Keratinocyte (primary cell): ENCODE data around the gene VASN. TPM values are rescaled to one million over a fixed set of nuclear protein-coding genes. Genes with fewer than 3 reads are reported as not detected.

Experiments
- DNase-seq: peaks from one replicate; pipeline ENCODE4 v3.0.0-alpha.2; 2011; ENCODE audit warnings: low read depth, missing footprints, low spot score
- FAIRE-seq: peaks from 2 replicates; lab custom pipeline; 2011; peaks lifted over from hg19 to GRCh38; lab: Jason Lieb, UNC
- H2AFZ ChIP-seq: 2 replicates; pipeline ENCODE4 v1.6.0; 2012; ENCODE audit warnings: low read length, control low read depth, inconsistent platforms; ENCODE audit not compliant: control insufficient read depth
- H3K27ac ChIP-seq: 2 replicates; pipeline ENCODE4 v1.5.1; 2011; ENCODE audit warnings: low read length; ENCODE audit not compliant: control insufficient read depth, insufficient read depth
- H3K27me3 ChIP-seq: 3 replicates; pipeline ENCODE4 v1.6.0; 2011; ENCODE audit warnings: low read length; ENCODE audit not compliant: control insufficient read depth, insufficient read depth; ENCODE audit errors: extremely low read depth
- H3K36me3 ChIP-seq, 2 experiments: 2 replicates in 1 of 2; 3 replicates in 1 of 2; pipeline ENCODE4 v1.5.1; 2011; ENCODE audit warnings: low read length in 2 of 2, mild to moderate bottlenecking in 1 of 2; ENCODE audit not compliant: control insufficient read depth in 2 of 2, insufficient read depth in 2 of 2; ENCODE audit errors: extremely low read depth in 1 of 2
- H3K4me1 ChIP-seq: 3 replicates; pipeline ENCODE4 v1.5.1; 2011; ENCODE audit warnings: low read length; ENCODE audit not compliant: control insufficient read depth, insufficient read depth; ENCODE audit errors: extremely low read depth
- H3K4me2 ChIP-seq: 3 replicates; pipeline ENCODE4 v1.6.0; 2011; ENCODE audit warnings: low read depth, low read length; ENCODE audit not compliant: control insufficient read depth, insufficient read depth; ENCODE audit errors: extremely low read depth
- H3K4me3 ChIP-seq, 3 experiments: fragments of 200-600 bp in 1 of 3; sonication (generic) in 1 of 3; 2 replicates in 2 of 3; 3 replicates in 1 of 3; pipeline ENCODE4 v1.5.1; 2011 to 2016; ENCODE audit warnings: low read length in 3 of 3, mild to moderate bottlenecking in 3 of 3, control low read depth in 2 of 3, inconsistent platforms in 1 of 3, low read depth in 1 of 3, mixed read lengths in 1 of 3, mixed run types in 1 of 3, moderate library complexity in 1 of 3; ENCODE audit not compliant: control insufficient read depth in 2 of 3, insufficient read depth in 2 of 3; ENCODE audit errors: extremely low read depth in 1 of 3
- H3K79me2 ChIP-seq: 2 replicates; pipeline ENCODE4 v1.6.0; 2012; ENCODE audit warnings: low read length; ENCODE audit not compliant: control insufficient read depth, insufficient read depth
- H3K9ac ChIP-seq: 3 replicates; pipeline ENCODE4 v1.6.0; 2011; ENCODE audit warnings: low read length; ENCODE audit not compliant: control insufficient read depth, insufficient read depth; ENCODE audit errors: extremely low read depth
- H3K9me1 ChIP-seq: 3 replicates; pipeline ENCODE4 v1.6.0; 2011; ENCODE audit warnings: low read length; ENCODE audit not compliant: control insufficient read depth, insufficient read depth; ENCODE audit errors: extremely low read depth
- H3K9me3 ChIP-seq: 2 replicates; pipeline ENCODE4 v1.5.1; 2012; ENCODE audit warnings: low read depth, low read length; ENCODE audit not compliant: control insufficient read depth
- H4K20me1 ChIP-seq: 3 replicates; pipeline ENCODE4 v1.6.0; 2011; ENCODE audit warnings: low read length; ENCODE audit not compliant: control insufficient read depth, insufficient read depth; ENCODE audit errors: extremely low read depth
- CTCF ChIP-seq, 3 experiments: IDR thresholded peaks in 1 of 3; conservative IDR thresholded peaks in 1 of 3; optimal IDR thresholded peaks in 1 of 3; 2 replicates in 2 of 3; 3 replicates in 1 of 3; pipeline versions ENCODE3 to v1.5.1; 2011; ENCODE audit warnings: low read length in 3 of 3, mild to moderate bottlenecking in 3 of 3, moderate library complexity in 2 of 3, control low read depth in 1 of 3, inconsistent platforms in 1 of 3; ENCODE audit not compliant: insufficient read depth in 2 of 3; ENCODE audit errors: extremely low read depth in 1 of 3
- EZH2 ChIP-seq: IDR thresholded peaks from one replicate; pipeline ENCODE4 v1.6.1; 2012; ENCODE audit warnings: inconsistent platforms, mild to moderate bottlenecking, low read length, moderate library complexity
- dilution Hi-C: fragments of 300-500 bp; cut with MboI; formaldehyde crosslinking; loops from one replicate; pipeline ENCODE4 v1.7.0; 2020; ENCODE audit warnings: low sequenced_read_pairs; ENCODE audit not compliant: extremely low pct_ligation_motif_present
- polyA plus RNA-seq, 5 experiments: library from polyadenylated mRNA; depleted of rRNA in 3 of 5; stranded (reverse) in 3 of 5; stranded (forward) in 1 of 5; unstranded in 1 of 5; fragments of >200 nt; gene quantifications; 1 replicate in 1 of 5; 2 replicates in 3 of 5; 3 replicates in 1 of 5; pipeline versions ENCODE4 v1.2.1 to v1.2.3, GENCODE V29; 2011 to 2012; ENCODE audit warnings: missing spikeins in 2 of 5, low read depth in 1 of 5, low replicate concordance in 1 of 5

Gene VASN
- polyA plus RNA-seq, 1 donor (not counting 4 experiments of a cell fraction or from before 2014, with no cell fraction given), result 0.37 TPM

DNA sequence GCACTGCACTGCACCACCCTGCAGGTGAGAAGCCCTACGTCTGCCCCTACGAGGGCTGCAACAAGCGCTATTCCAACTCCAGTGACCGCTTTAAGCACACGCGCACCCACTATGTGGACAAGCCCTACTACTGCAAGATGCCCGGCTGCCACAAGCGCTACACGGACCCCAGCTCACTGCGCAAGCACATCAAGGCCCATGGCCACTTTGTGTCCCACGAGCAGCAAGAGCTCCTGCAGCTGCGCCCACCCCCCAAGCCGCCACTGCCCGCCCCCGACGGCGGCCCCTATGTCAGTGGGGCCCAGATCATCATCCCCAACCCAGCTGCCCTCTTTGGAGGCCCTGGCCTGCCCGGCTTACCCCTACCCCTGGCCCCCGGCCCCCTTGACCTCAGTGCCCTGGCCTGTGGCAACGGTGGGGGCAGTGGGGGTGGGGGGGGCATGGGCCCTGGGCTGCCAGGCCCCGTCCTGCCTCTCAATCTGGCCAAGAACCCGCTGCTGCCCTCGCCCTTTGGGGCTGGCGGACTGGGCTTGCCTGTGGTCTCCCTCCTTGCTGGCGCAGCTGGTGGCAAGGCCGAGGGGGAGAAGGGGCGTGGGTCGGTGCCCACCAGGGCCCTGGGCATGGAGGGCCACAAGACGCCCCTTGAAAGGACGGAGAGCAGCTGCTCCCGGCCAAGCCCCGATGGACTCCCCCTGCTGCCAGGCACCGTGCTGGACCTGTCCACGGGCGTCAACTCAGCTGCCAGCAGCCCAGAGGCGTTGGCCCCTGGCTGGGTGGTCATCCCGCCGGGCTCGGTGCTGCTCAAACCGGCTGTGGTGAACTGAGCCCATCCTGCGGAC, 34.7 kb upstream of the VASN start:
- H3K27me3 ChIP-seq, result no peaks in the 10 kb centered on the region
- no peak overlapping the region for H2AFZ ChIP-seq
- peaks cover 11 to 26% of the 10 kb centered on the region in 2 experiments for H3K36me3 ChIP-seq
- H3K9me1 ChIP-seq, result no peaks in the 10 kb centered on the region
- no peak for DNase-seq
- FAIRE-seq, result no peak
- H3K4me3 ChIP-seq, result no peak overlapping the region
- peaks cover 10% of the 10 kb centered on the region for H3K79me2 ChIP-seq
- H3K4me2 ChIP-seq, result no peak overlapping the region
- no peaks in the 10 kb centered on the region for H4K20me1 ChIP-seq
- H3K4me1 ChIP-seq, result no peaks in the 10 kb centered on the region
- no peak overlapping the region for H3K27ac ChIP-seq
- no peak overlapping the region for H3K9ac ChIP-seq
- TF ChIP-seq EZH2, result no peak
- no peak for TF ChIP-seq CTCF (optimal IDR thresholded peaks at IDR 0.05 in 1 of 3, IDR thresholded peaks at IDR 0.05 in 1 of 3, conservative IDR thresholded peaks at IDR 0.05 in 1 of 3; ENCODE audit: extremely low read depth in 1 of 3, insufficient read depth in 2 of 3, low read length in 3 of 3)
- no peaks in the 10 kb centered on the region for H3K9me3 ChIP-seq
- dilution Hi-C loops, result no loop called here

DNA sequence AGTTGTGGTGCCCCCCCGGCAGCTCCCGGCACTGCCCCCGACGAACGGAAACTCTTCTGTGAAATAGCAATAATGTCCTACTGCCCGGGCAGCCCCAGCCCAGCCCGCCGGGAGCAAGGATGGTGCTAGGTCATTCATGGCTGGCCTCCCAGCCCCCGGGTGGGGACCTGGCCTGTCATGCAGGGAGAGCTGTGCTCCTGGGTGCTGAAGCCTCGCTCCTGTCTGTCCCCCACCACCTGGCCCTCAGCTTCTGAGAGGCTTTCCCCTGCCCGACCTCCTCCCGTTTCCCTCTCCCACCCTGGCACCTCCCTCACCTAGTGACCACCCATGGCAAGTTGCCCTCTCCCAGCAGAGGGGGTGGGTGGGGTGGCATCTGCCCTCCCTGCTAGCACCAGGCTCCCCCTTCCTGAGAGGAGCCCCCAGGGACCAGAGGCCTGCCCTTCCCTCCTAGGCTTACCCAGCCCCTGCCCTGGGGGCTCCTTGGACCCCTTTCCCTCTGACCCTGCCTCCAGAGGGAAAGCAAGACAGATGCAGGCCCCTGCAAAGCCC, 34.0 kb upstream of the VASN start:
- Histone ChIP-seq H3K9me1 (no peaks in the 10 kb centered on the region), H3K36me3 (peaks cover 9 to 26% of the 10 kb centered on the region in 2 experiments), H3K27me3 (no peaks in the 10 kb centered on the region), H3K4me1 (no peaks in the 10 kb centered on the region), H3K9ac (no peak overlapping the region), H2AFZ (no peak overlapping the region), H3K4me3 (no peak overlapping the region), H3K4me2 (no peak overlapping the region), H3K27ac (no peak overlapping the region), H4K20me1 (no peaks in the 10 kb centered on the region), H3K79me2 (peaks cover 12% of the 10 kb centered on the region), H3K9me3 (no peaks in the 10 kb centered on the region)
- dilution Hi-C loops, result no loop called here
- DNase-seq (no peak), FAIRE-seq (no peak)
- no peak for TF ChIP-seq CTCF (optimal IDR thresholded peaks at IDR 0.05 in 1 of 3, IDR thresholded peaks at IDR 0.05 in 1 of 3, conservative IDR thresholded peaks at IDR 0.05 in 1 of 3; ENCODE audit: extremely low read depth in 1 of 3, insufficient read depth in 2 of 3, low read length in 3 of 3)
- TF ChIP-seq EZH2, result no peak
